HG03439 (cell line): ENCODE results near the gene DNM1.

Experiments
- ATAC-seq: cut with Tn5 transposase; IDR thresholded peaks from one replicate; pipeline ENCODE4 v1.9.1; 2021; ENCODE audit warnings: mild to moderate bottlenecking, moderate library complexity; ENCODE audit not compliant: unreplicated experiment

Gene DNM1

DNA sequence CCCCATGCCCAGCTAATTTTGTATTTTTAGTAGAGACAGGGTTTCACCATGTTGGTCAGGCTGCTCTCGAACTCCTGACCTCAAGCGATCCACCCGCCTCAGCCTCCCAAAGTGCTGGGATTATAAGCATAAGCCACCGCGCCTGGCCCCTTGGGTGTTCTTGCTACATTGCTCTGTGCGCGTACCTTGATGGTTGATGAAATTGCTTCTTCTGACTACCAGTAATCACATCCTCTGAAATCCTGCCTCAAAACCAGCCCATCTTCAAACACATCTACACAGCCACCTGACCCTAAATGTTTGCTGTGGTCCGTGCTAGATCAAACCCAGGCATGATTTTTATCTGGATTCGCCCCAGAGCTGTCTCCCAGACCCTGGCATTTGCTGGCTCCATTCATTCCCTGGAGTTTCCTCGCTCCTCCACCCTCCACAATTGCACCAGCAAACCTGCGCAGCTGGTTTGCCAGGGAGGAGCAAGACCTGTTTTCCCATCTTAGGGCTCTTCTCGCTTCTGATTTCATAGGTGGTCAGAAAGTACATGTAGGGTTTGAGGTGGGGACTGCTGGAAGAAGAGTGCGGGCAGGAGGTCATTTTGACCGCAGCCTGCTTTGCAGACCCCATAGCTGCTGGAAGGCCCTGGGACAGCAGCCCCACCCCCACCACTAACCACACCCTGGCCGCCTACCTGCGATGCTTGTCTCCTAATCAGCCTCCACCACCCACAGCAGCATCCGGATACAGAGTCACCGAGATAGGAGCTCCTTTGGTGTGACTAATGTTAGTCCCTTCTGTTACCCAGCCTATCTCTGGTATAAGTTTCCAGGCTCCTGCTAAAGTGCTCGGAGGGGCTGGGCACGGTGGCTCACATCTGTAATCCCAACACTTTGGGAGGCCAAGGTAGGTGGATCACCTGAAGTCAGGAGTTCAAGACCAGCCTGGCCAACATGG lies 95.6 kb downstream of the DNM1 start:
- no peak for ATAC-seq

DNA sequence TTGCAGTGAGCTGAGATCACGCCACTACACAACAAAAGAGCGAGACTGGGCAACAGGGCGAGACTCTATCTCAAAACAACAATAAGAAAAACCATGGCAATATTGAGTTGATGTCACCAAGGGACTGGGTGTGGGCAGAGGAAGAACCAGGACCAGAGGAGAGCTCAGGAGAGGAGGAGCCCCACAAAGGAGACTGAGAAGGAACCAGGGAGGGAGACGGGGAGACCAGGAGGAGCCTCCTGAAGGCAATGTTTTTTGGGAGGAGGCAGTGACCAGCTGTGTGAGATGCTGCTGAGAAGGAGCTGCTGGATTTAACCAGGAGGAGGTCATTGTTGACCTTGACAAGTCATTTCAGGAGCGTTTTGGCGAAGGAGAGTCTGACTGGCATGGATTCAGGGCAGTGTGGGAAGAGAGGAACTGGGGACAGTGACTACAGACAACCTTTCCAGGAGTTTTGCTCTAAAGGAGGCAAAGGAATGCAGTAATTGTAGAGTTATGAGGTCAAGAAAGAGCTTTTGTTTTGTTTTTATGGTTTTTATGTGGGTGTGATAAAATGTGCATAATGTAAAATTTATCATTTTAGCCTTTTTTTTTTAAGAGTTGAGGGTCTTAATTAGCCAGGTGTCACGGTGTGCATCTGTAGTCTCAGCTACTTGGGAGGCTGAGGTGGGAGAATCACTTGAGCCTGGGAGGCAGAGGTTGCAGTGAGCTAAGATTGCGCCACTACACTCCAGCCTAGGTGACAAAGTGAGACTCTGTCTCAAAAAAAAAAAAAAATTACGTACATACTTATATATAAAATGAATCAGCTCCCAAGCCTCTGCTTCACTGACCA lies 101.2 kb downstream of the DNM1 start:
- ATAC-seq, result no peak
